HepG2 (cell line): ENCODE measurements around the gene TOM1L2. TPM values are rescaled to one million over a fixed set of nuclear protein-coding genes. Genes with fewer than 3 reads are reported as not detected.

Experiments
- ATAC-seq: fragments of 200-7000 bp; cut with Tn5 transposase; 3 replicates; pipeline ENCODE4 v1.9.1; 2020; ENCODE audit warnings: mild to moderate bottlenecking, moderate library complexity
- BruUV-seq: library from RNA; stranded (reverse); fragments of 400-500 nt; replicated peaks from 2 replicates; lab custom pipeline; 2021; lab: Mats Ljungman, UMichigan
- CTCF ChIA-PET: fragments of 300-600 bp; formaldehyde crosslinking; extraction: SDS; loops from one replicate; lab custom pipeline; 2021; ENCODE audit warnings: low total read pairs, inconsistent platforms, low intra/inter-chr PET ratio; lab: Yijun Ruan, JAX
- POLR2A ChIA-PET: fragments of 350-600 bp; sonication (Branson Sonifier 250); formaldehyde crosslinking; loops from one replicate; lab custom pipeline; 2020; ENCODE audit warnings: antibody characterized with exemption, inconsistent platforms; lab: Yijun Ruan, JAX
- DNase-seq: peaks from one replicate; pipeline ENCODE4 v3.0.0-alpha.2; 2015; ENCODE audit warnings: low spot score
- FAIRE-seq: peaks from 3 replicates; lab custom pipeline; 2011; peaks lifted over from hg19 to GRCh38; lab: Jason Lieb, UNC
- H2AFZ ChIP-seq: one replicate; pipeline ENCODE4 v1.6.1; 2011; ENCODE audit warnings: low read length, inconsistent platforms
- H3K27ac ChIP-seq: fragments of 300-600 bp; 3 replicates; pipeline ENCODE4 v1.8.0; 2011; ENCODE audit warnings: mixed run types, mild to moderate bottlenecking, mixed read lengths, low read length, inconsistent platforms; ENCODE audit not compliant: insufficient read depth; ENCODE audit errors: extremely low read length
- H3K27me3 ChIP-seq, 2 experiments: fragments of 200-600 bp in 1 of 2; 2 replicates in 1 of 2; 3 replicates in 1 of 2; pipeline versions ENCODE4 v1.6.0 to v1.8.0; 2011; ENCODE audit warnings: low read length in 2 of 2, mild to moderate bottlenecking in 2 of 2, moderate library complexity in 2 of 2, inconsistent platforms in 1 of 2; ENCODE audit not compliant: insufficient read depth in 2 of 2, control insufficient read depth in 1 of 2
- H3K36me3 ChIP-seq, 2 experiments: fragments of 200-600 bp in 1 of 2; replicated peaks in 1 of 2; 2 replicates in 1 of 2; 3 replicates in 1 of 2; pipeline versions ENCODE4 v1.5.1 to v1.8.0; 2011; ENCODE audit warnings: low read length in 2 of 2, inconsistent platforms in 1 of 2; ENCODE audit not compliant: insufficient read depth in 2 of 2, control insufficient read depth in 1 of 2
- H3K4me1 ChIP-seq: 2 replicates; pipeline ENCODE4 v1.5.1; 2012; ENCODE audit warnings: low read length, inconsistent platforms; ENCODE audit not compliant: insufficient read depth
- H3K4me2 ChIP-seq: 2 replicates; pipeline ENCODE4 v1.6.0; 2011; ENCODE audit warnings: low read depth, low read length, inconsistent platforms
- H3K4me3 ChIP-seq, 3 experiments: fragments of 200-600 bp in 1 of 3; sonication (generic), shearing (Covaris generic) in 1 of 3; replicated peaks in 1 of 3; 2 replicates each; pipeline ENCODE4 v1.5.1; 2011 to 2016; ENCODE audit warnings: low read length in 3 of 3, inconsistent platforms in 2 of 3, low read depth in 2 of 3, mild to moderate bottlenecking in 2 of 3, control low read depth in 1 of 3, mixed read lengths in 1 of 3; ENCODE audit not compliant: insufficient read depth in 1 of 3
- H3K79me2 ChIP-seq: one replicate; pipeline ENCODE4 v1.6.1; 2011; ENCODE audit warnings: low read length, inconsistent platforms; ENCODE audit not compliant: insufficient read depth
- H3K9ac ChIP-seq: 2 replicates; pipeline ENCODE4 v1.6.0; 2011; ENCODE audit warnings: mild to moderate bottlenecking, low read depth, low read length, inconsistent platforms; ENCODE audit not compliant: insufficient read depth
- H3K9me3 ChIP-seq: 2 replicates; pipeline ENCODE4 v1.5.1; 2012; ENCODE audit warnings: mild to moderate bottlenecking, low read length
- H4K20me1 ChIP-seq: 2 replicates; pipeline ENCODE4 v1.6.0; 2011; ENCODE audit warnings: inconsistent platforms, mild to moderate bottlenecking, low read length, moderate library complexity; ENCODE audit not compliant: insufficient read depth
- HNRNPUL1 ChIP-seq: fragments of 200-400 bp; formaldehyde crosslinking; IDR thresholded peaks from 2 replicates; pipeline ENCODE4 v1.6.1; 2017; ENCODE audit warnings: low read depth, mild to moderate bottlenecking, low read length, moderate library complexity
- SAP130 ChIP-seq: IDR thresholded peaks from 2 replicates; pipeline ENCODE4 v1.6.1; 2016; ENCODE audit warnings: low read depth
- TP53 ChIP-seq: sonication (generic); formaldehyde crosslinking; conservative IDR thresholded peaks from 2 replicates; pipeline ENCODE4 v1.4.0; 2020; ENCODE audit warnings: missing genetic modification reagents
- ZMYM3 ChIP-seq: sonication (generic); formaldehyde crosslinking; IDR thresholded peaks from 2 replicates; pipeline ENCODE4 v1.5.1; 2020; ENCODE audit warnings: mild to moderate bottlenecking, missing genetic modification reagents
- ZNF136 ChIP-seq: sonication (generic); formaldehyde crosslinking; IDR thresholded peaks from 2 replicates; pipeline ENCODE4 v1.8.1; 2022; ENCODE audit warnings: low read depth, mild to moderate bottlenecking, moderate library complexity, missing genetic modification reagents
- ZNF180 ChIP-seq: sonication (generic); formaldehyde crosslinking; IDR thresholded peaks from 2 replicates; pipeline ENCODE4 v1.4.0; 2020; ENCODE audit warnings: low read depth, missing genetic modification reagents, borderline replicate concordance
- ZNF547 ChIP-seq: sonication (generic); formaldehyde crosslinking; IDR thresholded peaks from 2 replicates; pipeline ENCODE4 v1.5.1; 2020; ENCODE audit warnings: mild to moderate bottlenecking, missing genetic modification reagents
- ZNF550 ChIP-seq: sonication (generic); formaldehyde crosslinking; IDR thresholded peaks from 2 replicates; pipeline ENCODE4 v1.4.0; 2020; ENCODE audit warnings: mild to moderate bottlenecking, missing genetic modification reagents, borderline replicate concordance
- ZNF629 ChIP-seq: sonication (generic); formaldehyde crosslinking; conservative IDR thresholded peaks from 2 replicates; pipeline ENCODE4 v1.5.0; 2020; ENCODE audit warnings: missing genetic modification reagents
- ZNF678 ChIP-seq: sonication (generic); formaldehyde crosslinking; IDR thresholded peaks from 2 replicates; pipeline ENCODE4 v1.4.0; 2020; ENCODE audit warnings: mild to moderate bottlenecking, missing genetic modification reagents
- WGBS: methylation state at CpG from one replicate; pipeline ENCODE4 v1.1.6; 2017; ENCODE audit warnings: low lambda C conversion rate; 5-methylcytosine and 5-hydroxymethylcytosine counted together
- in situ Hi-C: cut with HindIII; loops from 2 replicates; pipeline ENCODE4 v1.10.0; 2017; ENCODE audit warnings: low pct_unique_long_range_greater_than_20kb; ENCODE audit not compliant: extremely low pct_ligation_motif_present
- intact Hi-C: fragments of 100-400 bp; cut with micrococcal nuclease; formaldehyde crosslinking; loops from one replicate; pipeline ENCODE4 v1.10.0; 2022; ENCODE audit not compliant: unreplicated experiment
- polyA plus RNA-seq, 8 experiments: library from polyadenylated mRNA; depleted of rRNA in 3 of 8; stranded (reverse) in 7 of 8; unstranded in 1 of 8; fragments of >200 nt; fragmentation: Illumina TruSeq in 4 of 8; extraction: Trizol in 4 of 8; gene quantifications; 2 replicates each; pipeline versions ENCODE4 v1.2.1 to v1.2.3, GENCODE V29; 2011 to 2016; ENCODE audit warnings: low read depth in 4 of 8, missing spikeins in 1 of 8, mixed read lengths in 1 of 8; ENCODE audit not compliant: insufficient read depth in 1 of 8
- total RNA-seq, 5 experiments: library from RNA; depleted of rRNA; stranded (reverse); fragments of >200 nt; fragmentation: Illumina TruSeq; extraction: Trizol; gene quantifications; 2 replicates each; pipeline ENCODE4 v1.2.3, GENCODE V29; 2016; ENCODE audit warnings: low read depth in 1 of 5
- TF ChIP-seq, protein P1 (sequence below): sonication (generic); formaldehyde crosslinking; IDR thresholded peaks from 2 replicates; pipeline ENCODE4 v1.4.0; 2020; ENCODE audit warnings: mild to moderate bottlenecking, missing genetic modification reagents
- TF ChIP-seq, protein P2 (sequence below): sonication (generic); formaldehyde crosslinking; IDR thresholded peaks from 2 replicates; pipeline ENCODE4 v1.8.0; 2022; ENCODE audit warnings: mild to moderate bottlenecking, missing genetic modification reagents, moderate library complexity
- TF ChIP-seq, protein P3 (sequence below): IDR thresholded peaks from 2 replicates; pipeline ENCODE4 v1.6.1; 2018; ENCODE audit warnings: missing genetic modification reagents, mild to moderate bottlenecking, missing compliant biosample characterization
- TF ChIP-seq, protein P4 (sequence below): sonication (generic); formaldehyde crosslinking; IDR thresholded peaks from 2 replicates; pipeline ENCODE4 v1.8.1; 2022; ENCODE audit warnings: low read depth, mild to moderate bottlenecking, missing genetic modification reagents

Gene TOM1L2
- total and polyA plus RNA-seq, 2 of the 13 experiments (the other 11 are each of a cell fraction or from before 2014, with no cell fraction given) = 4.7 to 7.4 TPM

DNA sequence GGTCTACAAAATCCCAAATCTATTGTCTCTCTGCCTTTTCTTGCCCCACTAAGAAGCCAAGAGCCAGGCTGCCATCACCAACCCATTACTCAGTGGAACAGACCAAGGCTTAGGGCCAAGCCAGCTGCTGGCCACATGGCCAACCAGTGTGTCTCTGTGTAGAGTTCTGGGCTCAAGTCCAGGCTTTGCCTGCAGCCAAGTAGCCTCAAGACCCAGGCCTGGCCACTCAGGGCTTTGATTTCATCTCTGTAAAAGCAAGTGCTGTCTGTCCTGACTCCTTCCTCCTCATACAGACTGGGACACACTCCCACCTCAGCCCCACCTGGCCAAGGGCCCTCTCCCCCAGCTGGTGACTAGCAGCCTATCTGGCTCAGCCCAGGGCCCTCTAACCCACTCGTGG lies 150.0 kb downstream of the TOM1L2 start:
- BruUV-seq = no TSS peak
- Histone ChIP-seq H3K36me3 (peaks cover 39 to 63% of the 10 kb centered on the region in 2 experiments), H3K27me3 (no peaks in the 10 kb centered on the region), H3K9me3 (no peaks in the 10 kb centered on the region), H3K4me1 (peaks cover 88% of the 10 kb centered on the region), H3K4me3 (peak overlapping the region in 1 of 3 experiments; percentile 69; a peak in 3 of 6 replicates), H3K27ac (peak overlapping the region; percentile 53), H3K4me2 (peak overlapping the region; percentile 76), H2AFZ (no peak overlapping the region), H3K9ac (peak overlapping the region; percentile 48), H3K79me2 (peaks cover 63% of the 10 kb centered on the region), H4K20me1 (peaks cover 65% of the 10 kb centered on the region)
- POLR2A ChIA-PET = interaction anchor here (1.5 to 8.6 kb wide), 2 partner anchors 9 to 15 kb away, joined by 3 to 69 read pairs; partner anchors contain the start of gene SREBF1
- 71% methylated on average over 1 of the region's 1 CpG for WGBS
- FAIRE-seq (no peak), ATAC-seq (no peak), DNase-seq (no peak)
- CTCF ChIA-PET = no interaction called here
- in situ Hi-C loops (no loop called here), intact Hi-C loops (no loop called here)
- TF ChIP-seq, protein P1, sequence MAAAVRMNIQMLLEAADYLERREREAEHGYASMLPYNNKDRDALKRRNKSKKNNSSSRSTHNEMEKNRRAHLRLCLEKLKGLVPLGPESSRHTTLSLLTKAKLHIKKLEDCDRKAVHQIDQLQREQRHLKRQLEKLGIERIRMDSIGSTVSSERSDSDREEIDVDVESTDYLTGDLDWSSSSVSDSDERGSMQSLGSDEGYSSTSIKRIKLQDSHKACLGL (CRISPR knock-in tag) = 0 out of 2 replicates have a peak, but pooled peaks have one; percentile 27
- TF ChIP-seq, protein P2, sequence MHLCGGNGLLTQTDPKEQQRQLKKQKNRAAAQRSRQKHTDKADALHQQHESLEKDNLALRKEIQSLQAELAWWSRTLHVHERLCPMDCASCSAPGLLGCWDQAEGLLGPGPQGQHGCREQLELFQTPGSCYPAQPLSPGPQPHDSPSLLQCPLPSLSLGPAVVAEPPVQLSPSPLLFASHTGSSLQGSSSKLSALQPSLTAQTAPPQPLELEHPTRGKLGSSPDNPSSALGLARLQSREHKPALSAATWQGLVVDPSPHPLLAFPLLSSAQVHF (CRISPR knock-in tag) = no peak
- TF ChIP-seq SAP130 = 0 out of 2 replicates have a peak, but pooled peaks have one; percentile 9
- TF ChIP-seq ZNF629 (CRISPR knock-in tag) = peak; percentile 69
- TF ChIP-seq, protein P3, sequence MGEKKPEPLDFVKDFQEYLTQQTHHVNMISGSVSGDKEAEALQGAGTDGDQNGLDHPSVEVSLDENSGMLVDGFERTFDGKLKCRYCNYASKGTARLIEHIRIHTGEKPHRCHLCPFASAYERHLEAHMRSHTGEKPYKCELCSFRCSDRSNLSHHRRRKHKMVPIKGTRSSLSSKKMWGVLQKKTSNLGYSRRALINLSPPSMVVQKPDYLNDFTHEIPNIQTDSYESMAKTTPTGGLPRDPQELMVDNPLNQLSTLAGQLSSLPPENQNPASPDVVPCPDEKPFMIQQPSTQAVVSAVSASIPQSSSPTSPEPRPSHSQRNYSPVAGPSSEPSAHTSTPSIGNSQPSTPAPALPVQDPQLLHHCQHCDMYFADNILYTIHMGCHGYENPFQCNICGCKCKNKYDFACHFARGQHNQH = no peak
- TF ChIP-seq, protein P4, sequence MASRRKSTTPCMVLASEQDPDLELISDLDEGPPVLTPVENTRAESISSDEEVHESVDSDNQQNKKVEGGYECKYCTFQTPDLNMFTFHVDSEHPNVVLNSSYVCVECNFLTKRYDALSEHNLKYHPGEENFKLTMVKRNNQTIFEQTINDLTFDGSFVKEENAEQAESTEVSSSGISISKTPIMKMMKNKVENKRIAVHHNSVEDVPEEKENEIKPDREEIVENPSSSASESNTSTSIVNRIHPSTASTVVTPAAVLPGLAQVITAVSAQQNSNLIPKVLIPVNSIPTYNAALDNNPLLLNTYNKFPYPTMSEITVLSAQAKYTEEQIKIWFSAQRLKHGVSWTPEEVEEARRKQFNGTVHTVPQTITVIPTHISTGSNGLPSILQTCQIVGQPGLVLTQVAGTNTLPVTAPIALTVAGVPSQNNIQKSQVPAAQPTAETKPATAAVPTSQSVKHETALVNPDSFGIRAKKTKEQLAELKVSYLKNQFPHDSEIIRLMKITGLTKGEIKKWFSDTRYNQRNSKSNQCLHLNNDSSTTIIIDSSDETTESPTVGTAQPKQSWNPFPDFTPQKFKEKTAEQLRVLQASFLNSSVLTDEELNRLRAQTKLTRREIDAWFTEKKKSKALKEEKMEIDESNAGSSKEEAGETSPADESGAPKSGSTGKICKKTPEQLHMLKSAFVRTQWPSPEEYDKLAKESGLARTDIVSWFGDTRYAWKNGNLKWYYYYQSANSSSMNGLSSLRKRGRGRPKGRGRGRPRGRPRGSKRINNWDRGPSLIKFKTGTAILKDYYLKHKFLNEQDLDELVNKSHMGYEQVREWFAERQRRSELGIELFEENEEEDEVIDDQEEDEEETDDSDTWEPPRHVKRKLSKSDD (CRISPR knock-in tag) = no peak
- TF ChIP-seq ZMYM3 (CRISPR knock-in tag) = peak; percentile 40; the same call in 1 of the 2 replicates
- TF ChIP-seq TP53 (CRISPR knock-in tag) = no peak
- TF ChIP-seq ZNF550 = no peak
- no peak for TF ChIP-seq HNRNPUL1
- TF ChIP-seq ZNF547 = no peak
- no peak for TF ChIP-seq ZNF180 (CRISPR knock-in tag)
- TF ChIP-seq ZNF678 (CRISPR knock-in tag) = no peak
- TF ChIP-seq ZNF136 = no peak
